ENCODE data around the gene BAHCC1.

Gene BAHCC1

GRCh38 chr17:81402530-81402941 is 7.3 kb downstream of the BAHCC1 start:
- TF ChIP-seq TOX (CRISPR knock-in tag; IDR thresholded peaks at IDR 0.05; ENCODE audit: borderline replicate concordance) (no peak), ZC3H10 (CRISPR knock-in tag; IDR thresholded peaks at IDR 0.05) (no peak), TCF4 (CRISPR knock-in tag; IDR thresholded peaks at IDR 0.05; ENCODE audit: borderline replicate concordance) (no peak), BACH2 (CRISPR knock-in tag; IDR thresholded peaks at IDR 0.05; ENCODE audit: borderline replicate concordance) (no peak), ZNF565 (CRISPR knock-in tag; conservative IDR thresholded peaks at IDR 0.05; ENCODE audit: low read depth) (no peak), ZNF8 (CRISPR knock-in tag; IDR thresholded peaks at IDR 0.05) (no peak), ZFP3 (CRISPR knock-in tag; IDR thresholded peaks at IDR 0.05) (no peak), ISL1 (CRISPR knock-in tag; IDR thresholded peaks at IDR 0.05) (no peak)

GRCh38 chr17:81402981-81403467 is 7.8 kb downstream of the BAHCC1 start:
- TF ChIP-seq RARB (CRISPR knock-in tag; IDR thresholded peaks at IDR 0.05) (no peak), CSDC2 (CRISPR knock-in tag; IDR thresholded peaks at IDR 0.05) (no peak), PATZ1 (CRISPR knock-in tag; IDR thresholded peaks at IDR 0.05; ENCODE audit: borderline replicate concordance) (no peak), ZFP3 (CRISPR knock-in tag; IDR thresholded peaks at IDR 0.05) (no peak), TOX (CRISPR knock-in tag; IDR thresholded peaks at IDR 0.05; ENCODE audit: borderline replicate concordance) (no peak), SNAI2 (CRISPR knock-in tag; IDR thresholded peaks at IDR 0.05) (no peak), POU6F1 (CRISPR knock-in tag; IDR thresholded peaks at IDR 0.05; ENCODE audit: borderline replicate concordance, low read depth) (no peak)
- no peak for ATAC-seq

More at GRCh38 chr17:81402530-81402941, 7.3 kb downstream of the BAHCC1 start:
- no peak for ATAC-seq

GRCh38 chr17:81403671-81404534 is 8.6 kb downstream of the BAHCC1 start:
- TF ChIP-seq ZNF70 (CRISPR knock-in tag; IDR thresholded peaks at IDR 0.05), result 0 out of 2 replicates have a peak, but pooled peaks have one; percentile 4
- no peak for TF ChIP-seq TCF4 (CRISPR knock-in tag; IDR thresholded peaks at IDR 0.05; ENCODE audit: borderline replicate concordance)
- TF ChIP-seq PATZ1 (CRISPR knock-in tag; IDR thresholded peaks at IDR 0.05; ENCODE audit: borderline replicate concordance), result no peak
- ATAC-seq, result no peak

GRCh38 chr17:81404558-81405165 is 9.4 kb downstream of the BAHCC1 start:
- no peak for ATAC-seq
- TF ChIP-seq ARNTL (CRISPR knock-in tag; IDR thresholded peaks at IDR 0.05; ENCODE audit: borderline replicate concordance, low read depth) (no peak), SNAI2 (CRISPR knock-in tag; IDR thresholded peaks at IDR 0.05) (no peak), CSRNP3 (CRISPR knock-in tag; IDR thresholded peaks at IDR 0.05) (no peak), ISL1 (CRISPR knock-in tag; IDR thresholded peaks at IDR 0.05) (no peak), ESRRG (CRISPR knock-in tag; IDR thresholded peaks at IDR 0.05) (no peak), BACH2 (CRISPR knock-in tag; IDR thresholded peaks at IDR 0.05; ENCODE audit: borderline replicate concordance) (no peak), TSHZ2 (CRISPR knock-in tag; IDR thresholded peaks at IDR 0.05) (no peak), RARB (CRISPR knock-in tag; IDR thresholded peaks at IDR 0.05) (no peak), GLIS3 (CRISPR knock-in tag; IDR thresholded peaks at IDR 0.05) (no peak), TOX (CRISPR knock-in tag; IDR thresholded peaks at IDR 0.05; ENCODE audit: borderline replicate concordance) (no peak), ZNF8 (CRISPR knock-in tag; IDR thresholded peaks at IDR 0.05) (no peak), PPARA (CRISPR knock-in tag; IDR thresholded peaks at IDR 0.05; ENCODE audit: borderline replicate concordance) (no peak), ZNF70 (CRISPR knock-in tag; IDR thresholded peaks at IDR 0.05) (no peak), ZFP30 (CRISPR knock-in tag; IDR thresholded peaks at IDR 0.05) (no peak), OSR1 (CRISPR knock-in tag; IDR thresholded peaks at IDR 0.05) (no peak), CREB5 (CRISPR knock-in tag; IDR thresholded peaks at IDR 0.05; ENCODE audit: low read depth) (no peak)

All from SK-N-SH treated with all-trans-retinoic acid at 6 μM for 48 hours (cell line).